GM13976 (cell line): ENCODE measurements around the gene NPEPL1.

Experiments used
- DNase-seq: peaks from one replicate; pipeline ENCODE4 v3.0.0; 2012; ENCODE audit warnings: low spot score
- CTCF ChIP-seq: IDR thresholded peaks from 2 replicates; pipeline ENCODE4 v1.5.1; 2012; ENCODE audit warnings: borderline replicate concordance, mild to moderate bottlenecking; ENCODE audit not compliant: insufficient read depth; ENCODE audit errors: extremely low read depth, missing control alignments, control extremely low read depth
- in situ Hi-C: fragments of 300-500 bp; cut with MboI; formaldehyde crosslinking; loops from one replicate; pipeline ENCODE4 v1.12.0; 2022; ENCODE audit warnings: low sequenced_read_pairs, mixed read lengths, inconsistent platforms; ENCODE audit not compliant: unreplicated experiment

NPEPL1 gene

GRCh38 chr20:58712806-58713731, 20.5 kb downstream of the NPEPL1 start:
- in situ Hi-C loops: no loop called here
- no peak for TF ChIP-seq CTCF
- peak; percentile 29 for DNase-seq

DNA sequence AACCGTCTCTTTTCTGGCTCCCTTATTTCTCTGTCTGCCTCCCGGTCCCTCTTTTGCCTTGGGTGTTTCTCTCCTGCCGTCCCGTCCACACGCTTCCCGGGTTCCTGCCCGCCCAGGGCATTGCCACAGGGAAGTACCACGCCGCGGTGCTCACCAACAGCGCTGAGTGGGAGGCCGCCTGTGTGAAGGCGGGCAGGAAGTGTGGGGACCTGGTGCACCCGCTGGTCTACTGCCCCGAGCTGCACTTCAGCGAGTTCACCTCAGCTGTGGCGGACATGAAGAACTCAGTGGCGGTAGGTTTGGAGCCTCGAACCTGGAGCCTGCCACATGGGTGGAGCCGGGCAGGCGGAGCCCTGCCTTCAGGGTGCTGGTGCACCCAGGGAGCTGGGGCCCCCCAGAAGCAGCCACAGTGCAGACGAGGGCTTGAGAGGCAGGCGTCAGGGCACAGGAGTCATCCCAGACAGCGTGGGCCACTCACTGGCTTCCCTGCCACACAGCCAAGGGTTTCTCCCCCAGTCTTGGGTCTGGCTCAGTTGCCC, 21.3 kb downstream of the NPEPL1 start:
- in situ Hi-C loops: no loop called here
- no peak for TF ChIP-seq CTCF
- DNase-seq: peak; percentile 13

DNA sequence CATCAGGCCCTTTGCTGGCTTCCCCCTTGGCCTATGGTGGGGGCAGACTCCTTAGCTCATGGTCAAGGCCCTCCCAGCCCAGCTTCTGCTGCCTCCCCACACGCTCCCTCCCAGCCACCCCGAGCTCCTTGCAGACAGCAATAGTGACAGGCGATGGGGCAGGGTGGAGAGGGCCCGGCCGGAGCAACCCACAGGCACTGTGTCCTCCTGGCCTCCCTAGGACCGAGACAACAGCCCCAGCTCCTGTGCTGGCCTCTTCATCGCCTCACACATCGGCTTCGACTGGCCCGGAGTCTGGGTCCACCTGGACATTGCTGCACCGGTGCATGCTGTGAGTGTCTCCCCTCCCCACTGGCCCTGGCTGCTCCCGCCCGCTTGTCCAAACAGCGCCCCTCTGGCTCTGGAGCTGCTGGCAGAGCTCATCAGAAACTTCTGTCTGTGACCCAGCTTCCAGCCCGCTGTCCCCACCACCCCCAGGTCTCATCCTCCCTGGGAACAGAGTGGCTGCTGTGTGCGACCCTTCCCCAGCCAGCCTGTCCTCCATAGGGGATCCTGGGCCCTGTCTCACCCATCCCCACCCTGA, 21.8 kb downstream of the NPEPL1 start:
- in situ Hi-C loops: no loop called here
- TF ChIP-seq CTCF: no peak
- DNase-seq: peak; percentile 24

- TF ChIP-seq CTCF: no peak
- peak; percentile 13 for DNase-seq
- in situ Hi-C loops: no loop called here
Measured at GRCh38 chr20:58714923-58715351, 22.3 kb downstream of the NPEPL1 start.

DNA sequence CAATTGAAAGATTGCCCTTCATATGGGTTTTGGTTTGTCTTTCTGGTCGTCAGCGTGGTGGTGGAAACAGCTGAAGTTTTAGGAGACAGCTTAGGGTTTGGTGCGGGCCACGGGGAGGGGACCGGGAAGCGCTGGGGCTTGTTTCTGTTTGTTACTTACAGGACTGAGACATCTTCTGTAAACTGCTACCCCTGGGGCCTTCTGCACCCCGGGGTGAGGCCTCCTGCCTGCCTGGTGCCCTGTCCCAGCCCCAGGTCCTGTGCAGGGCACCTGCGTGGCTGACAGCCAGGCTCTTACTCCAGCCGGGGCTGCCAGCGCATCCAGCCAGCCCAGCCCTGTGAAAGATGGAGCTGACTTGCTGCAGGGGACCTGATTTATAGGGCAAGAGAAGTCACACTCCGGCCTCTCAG, 22.8 kb downstream of the NPEPL1 start:
- no peak for TF ChIP-seq CTCF
- in situ Hi-C loops: no loop called here
- peak; percentile 16 for DNase-seq

DNA sequence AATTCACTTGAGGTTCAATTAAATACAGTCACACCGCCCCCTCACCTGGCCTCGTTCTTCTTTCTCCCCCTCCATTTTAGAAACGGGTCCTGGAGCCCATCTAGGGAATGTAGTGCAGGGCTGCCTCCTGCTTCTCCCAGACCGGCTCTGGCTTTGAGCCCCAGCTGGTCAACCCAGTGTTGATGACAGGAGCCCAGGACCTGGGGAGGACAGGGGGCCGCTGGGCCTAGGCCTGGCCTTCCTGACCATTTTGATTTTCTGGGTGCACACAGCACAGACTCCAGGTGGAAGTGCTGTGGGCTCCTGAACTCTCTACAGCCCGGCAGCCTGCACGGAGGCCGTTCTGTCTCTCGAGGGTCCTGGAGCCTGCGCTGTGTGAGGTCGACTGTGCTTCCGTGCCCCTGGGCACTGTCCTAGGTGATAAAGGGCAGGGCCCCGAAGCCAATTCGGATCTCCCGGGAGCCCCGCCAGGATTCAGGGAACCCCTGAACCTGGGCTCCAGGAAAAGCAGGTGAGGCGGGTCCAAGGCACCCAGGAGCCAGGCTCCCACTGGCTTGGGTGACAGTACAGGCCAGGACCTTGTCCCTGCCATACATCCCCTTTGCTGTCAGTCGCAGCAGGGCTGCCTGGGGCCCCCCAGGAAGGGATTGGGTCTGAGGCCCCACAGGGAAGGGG, 23.3 kb downstream of the NPEPL1 start:
- peak; percentile 9 for DNase-seq
- in situ Hi-C loops: no loop called here
- TF ChIP-seq CTCF: no peak
